ENCODE results near the gene RGCC.
"Not testable (repeated sequence)": the region's sequence is repeated elsewhere in the genome, so short reads cannot be mapped to it uniquely, and the experiment has no call there.

Gene RGCC

DNA sequence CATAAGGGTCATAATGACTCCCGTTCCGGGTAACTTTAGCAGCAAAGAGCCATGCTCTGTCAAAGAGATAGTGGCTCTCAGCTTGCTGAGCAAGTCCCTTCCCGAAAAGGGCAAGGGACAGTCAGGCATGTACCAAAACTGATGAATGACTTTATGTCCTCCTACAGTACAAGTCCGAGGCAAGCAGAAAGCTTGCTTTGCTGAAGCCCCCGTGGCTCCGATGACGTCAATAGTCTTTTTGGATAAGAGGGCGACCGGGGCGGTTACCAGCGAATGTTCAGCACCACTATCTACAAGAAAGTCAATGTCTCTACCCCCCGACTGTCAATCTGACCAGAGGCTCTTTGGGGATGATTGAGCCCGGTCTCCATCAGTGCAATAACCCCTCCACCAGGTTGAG lies 34.1 kb upstream of the RGCC start:
- not testable (repeated sequence) for DNase-seq (ENCODE audit: low read depth); H3K4me3 ChIP-seq (ENCODE audit: low read depth, low read length)

DNA sequence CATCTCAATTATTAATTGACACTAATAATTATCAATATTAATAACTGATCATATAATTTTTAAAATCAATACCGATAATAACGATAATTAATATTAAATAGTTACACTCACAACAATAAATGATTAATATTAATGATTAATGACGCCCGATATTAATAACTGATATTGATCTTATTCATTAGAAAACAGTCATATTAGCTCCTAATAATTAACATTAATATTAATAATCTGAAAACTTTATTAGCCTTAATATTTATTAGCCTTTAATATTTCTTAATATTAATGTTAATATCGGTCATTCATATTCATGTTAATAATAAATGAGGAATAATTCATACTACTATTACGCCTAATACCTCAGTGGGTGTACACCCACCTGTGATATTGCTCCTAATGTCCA lies 32.7 kb upstream of the RGCC start:
- not testable (repeated sequence) for H3K4me3 ChIP-seq (ENCODE audit: low read depth, low read length); DNase-seq (ENCODE audit: low read depth)

DNA sequence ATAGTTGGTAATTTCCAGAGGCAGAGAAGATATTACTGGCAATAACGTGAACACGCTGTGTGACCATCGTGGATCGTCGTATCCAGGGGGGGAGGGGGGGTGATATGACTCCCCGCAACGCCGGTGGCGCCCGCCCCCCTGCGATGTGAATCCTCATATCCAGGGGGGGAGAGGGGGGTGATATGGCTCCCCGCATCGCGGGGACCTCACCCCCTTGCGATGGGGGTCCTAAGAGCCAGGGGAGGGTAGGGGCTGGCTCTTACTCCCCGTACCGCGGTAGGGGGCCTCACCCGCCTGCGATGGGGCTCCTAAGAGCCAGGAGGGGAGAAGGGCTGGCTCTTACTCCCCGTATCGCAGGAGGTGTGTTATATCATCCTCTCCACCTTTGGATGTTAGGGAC lies 31.3 kb upstream of the RGCC start:
- DNase-seq (ENCODE audit: low read depth): no peak
- no peak overlapping the region for H3K4me3 ChIP-seq (ENCODE audit: low read depth, low read length)
- TF ChIP-seq, protein P1, sequence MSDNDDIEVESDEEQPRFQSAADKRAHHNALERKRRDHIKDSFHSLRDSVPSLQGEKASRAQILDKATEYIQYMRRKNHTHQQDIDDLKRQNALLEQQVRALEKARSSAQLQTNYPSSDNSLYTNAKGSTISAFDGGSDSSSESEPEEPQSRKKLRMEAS (IDR thresholded peaks at IDR 0.05; ENCODE audit: low read depth, low read length): no peak
- no peak for TF ChIP-seq POLR2A (IDR thresholded peaks at IDR 0.05; ENCODE audit: extremely low read depth, insufficient read length)
- TF ChIP-seq MYC (IDR thresholded peaks at IDR 0.05; ENCODE audit: low read depth, low read length): no peak
- TF ChIP-seq, protein P2, sequence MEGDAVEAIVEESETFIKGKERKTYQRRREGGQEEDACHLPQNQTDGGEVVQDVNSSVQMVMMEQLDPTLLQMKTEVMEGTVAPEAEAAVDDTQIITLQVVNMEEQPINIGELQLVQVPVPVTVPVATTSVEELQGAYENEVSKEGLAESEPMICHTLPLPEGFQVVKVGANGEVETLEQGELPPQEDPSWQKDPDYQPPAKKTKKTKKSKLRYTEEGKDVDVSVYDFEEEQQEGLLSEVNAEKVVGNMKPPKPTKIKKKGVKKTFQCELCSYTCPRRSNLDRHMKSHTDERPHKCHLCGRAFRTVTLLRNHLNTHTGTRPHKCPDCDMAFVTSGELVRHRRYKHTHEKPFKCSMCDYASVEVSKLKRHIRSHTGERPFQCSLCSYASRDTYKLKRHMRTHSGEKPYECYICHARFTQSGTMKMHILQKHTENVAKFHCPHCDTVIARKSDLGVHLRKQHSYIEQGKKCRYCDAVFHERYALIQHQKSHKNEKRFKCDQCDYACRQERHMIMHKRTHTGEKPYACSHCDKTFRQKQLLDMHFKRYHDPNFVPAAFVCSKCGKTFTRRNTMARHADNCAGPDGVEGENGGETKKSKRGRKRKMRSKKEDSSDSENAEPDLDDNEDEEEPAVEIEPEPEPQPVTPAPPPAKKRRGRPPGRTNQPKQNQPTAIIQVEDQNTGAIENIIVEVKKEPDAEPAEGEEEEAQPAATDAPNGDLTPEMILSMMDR (IDR thresholded peaks at IDR 0.05; ENCODE audit: low read depth, low read length): no peak

DNA sequence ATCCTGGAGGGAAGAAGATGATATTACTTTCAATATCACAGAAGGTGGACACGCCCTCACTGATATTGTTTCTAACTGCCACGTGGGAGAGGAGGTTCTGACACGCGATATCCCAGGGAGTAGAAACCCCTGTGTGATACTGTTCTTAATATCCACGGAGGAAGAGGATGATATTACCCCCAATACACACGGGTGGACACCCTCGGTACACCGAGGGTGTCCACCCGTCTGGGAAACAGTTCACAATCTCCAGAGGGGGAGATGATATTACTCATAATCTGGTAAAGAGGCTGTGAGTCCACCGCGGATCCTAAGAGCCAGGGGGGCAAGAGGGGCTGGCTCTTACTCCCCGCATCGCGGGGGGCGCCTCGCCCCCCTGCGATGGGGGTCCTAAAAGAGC lies 29.7 kb upstream of the RGCC start:
- DNase-seq (ENCODE audit: low read depth): no peak
- TF ChIP-seq MYC (IDR thresholded peaks at IDR 0.05; ENCODE audit: low read depth, low read length): no peak
- no peak for TF ChIP-seq POLR2A (IDR thresholded peaks at IDR 0.05; ENCODE audit: extremely low read depth, insufficient read length)
- TF ChIP-seq, protein P1 (IDR thresholded peaks at IDR 0.05; ENCODE audit: low read depth, low read length): no peak
- TF ChIP-seq, protein P2 (IDR thresholded peaks at IDR 0.05; ENCODE audit: low read depth, low read length): no peak
- no peak overlapping the region for H3K4me3 ChIP-seq (ENCODE audit: low read depth, low read length)

DNA sequence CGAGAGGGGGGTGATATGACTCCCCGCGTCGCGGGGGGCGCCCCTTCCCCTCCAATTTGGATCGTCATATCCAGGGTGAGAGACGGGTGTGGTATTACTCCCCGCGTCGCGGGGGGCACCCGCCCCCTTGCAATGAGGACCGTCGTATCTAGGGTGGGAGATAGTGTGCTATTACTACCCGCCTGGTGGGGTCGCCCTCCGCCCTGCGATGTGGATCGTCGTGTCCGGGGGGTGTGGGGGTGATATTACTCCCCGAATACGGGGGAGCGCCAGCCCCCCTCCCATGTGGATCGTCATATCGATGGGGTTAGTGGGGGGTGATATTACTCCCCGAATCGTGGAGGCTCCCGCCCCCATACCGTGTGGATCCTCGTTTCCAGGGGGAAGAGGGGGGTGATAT lies 29.2 kb upstream of the RGCC start:
- DNase-seq (ENCODE audit: low read depth): no peak
- no peak overlapping the region for H3K4me3 ChIP-seq (ENCODE audit: low read depth, low read length)
- TF ChIP-seq POLR2A (IDR thresholded peaks at IDR 0.05; ENCODE audit: extremely low read depth, insufficient read length) (no peak), MYC (IDR thresholded peaks at IDR 0.05; ENCODE audit: low read depth, low read length) (no peak)
- TF ChIP-seq, protein P2 (IDR thresholded peaks at IDR 0.05; ENCODE audit: low read depth, low read length): no peak
- TF ChIP-seq, protein P1 (IDR thresholded peaks at IDR 0.05; ENCODE audit: low read depth, low read length): no peak

DNA sequence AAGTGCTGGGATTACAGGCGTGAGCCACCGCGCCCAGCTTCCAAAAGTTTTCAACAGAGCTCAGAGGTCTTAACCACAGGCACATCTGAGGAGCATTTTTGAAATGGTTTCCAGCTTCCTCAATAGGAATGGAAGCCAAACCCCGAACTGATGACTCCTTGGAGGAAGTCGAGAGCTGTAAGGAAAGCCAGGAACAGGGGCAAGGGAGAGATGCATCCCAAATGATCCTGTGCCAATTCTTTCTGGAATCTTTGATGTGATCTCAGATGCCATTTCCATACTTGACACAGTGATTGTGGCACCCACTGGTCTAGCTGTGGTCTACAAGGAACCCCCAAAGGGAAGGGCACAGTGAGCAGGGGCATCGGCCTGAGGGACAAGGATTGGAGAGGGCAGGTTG lies 23.3 kb upstream of the RGCC start:
- not testable (repeated sequence) for DNase-seq (ENCODE audit: low read depth); H3K4me3 ChIP-seq (ENCODE audit: low read depth, low read length)

DNA sequence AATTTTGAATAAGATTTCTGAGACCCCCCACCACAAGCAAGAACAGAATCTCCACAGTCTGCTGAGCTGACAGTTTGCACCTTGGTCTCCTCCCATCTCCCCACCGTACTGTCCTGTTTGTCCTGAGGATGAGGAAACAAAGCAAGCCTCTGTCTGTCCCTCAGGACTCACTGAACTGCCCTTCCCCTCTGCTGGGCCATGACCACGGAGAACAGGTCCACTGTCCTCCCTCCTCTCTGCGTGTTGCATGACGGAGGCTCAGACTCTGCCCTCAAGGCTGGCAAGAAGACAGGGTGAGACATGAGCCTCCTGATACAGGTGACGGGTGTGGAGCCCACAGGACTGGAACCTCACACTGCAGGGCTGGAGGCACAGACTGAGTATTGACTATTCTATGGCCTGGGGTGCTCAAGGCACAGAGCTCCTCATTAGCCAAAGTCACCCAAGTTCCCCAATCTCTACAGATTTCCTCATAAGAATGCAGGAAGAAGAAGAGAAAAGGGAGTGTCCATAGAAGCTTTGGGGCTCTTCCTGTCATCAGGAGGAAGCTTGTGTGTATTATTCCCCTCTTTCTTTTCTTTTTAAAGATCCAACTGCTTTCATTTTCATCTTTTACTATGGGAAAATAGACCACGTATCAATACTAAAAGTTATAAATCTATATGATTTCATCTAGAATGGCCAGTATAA lies 22.4 kb upstream of the RGCC start:
- no peak for DNase-seq (ENCODE audit: low read depth)
- TF ChIP-seq MYC (IDR thresholded peaks at IDR 0.05; ENCODE audit: low read depth, low read length) (no peak), POLR2A (IDR thresholded peaks at IDR 0.05; ENCODE audit: extremely low read depth, insufficient read length) (no peak)
- TF ChIP-seq, protein P2 (IDR thresholded peaks at IDR 0.05; ENCODE audit: low read depth, low read length): no peak
- TF ChIP-seq, protein P1 (IDR thresholded peaks at IDR 0.05; ENCODE audit: low read depth, low read length): no peak
- no peak overlapping the region for H3K4me3 ChIP-seq (ENCODE audit: low read depth, low read length)

All from NB4 (cell line).